CD4-positive, alpha-beta T cell treated with Interleukin-17A for 1 hour (primary cell): Measurements from ENCODE around the gene TK1.
A peak's percentile ranks its signal among the peaks of the same experiment; 100 is the strongest.

Experiments
- DNase-seq: peaks from one replicate; pipeline ENCODE4 v3.0.0-alpha.2; 2020

The TK1 gene

GRCh38 chr17:78132767-78133178 lies 54.1 kb downstream of the TK1 start:
- no peak for DNase-seq

DNA sequence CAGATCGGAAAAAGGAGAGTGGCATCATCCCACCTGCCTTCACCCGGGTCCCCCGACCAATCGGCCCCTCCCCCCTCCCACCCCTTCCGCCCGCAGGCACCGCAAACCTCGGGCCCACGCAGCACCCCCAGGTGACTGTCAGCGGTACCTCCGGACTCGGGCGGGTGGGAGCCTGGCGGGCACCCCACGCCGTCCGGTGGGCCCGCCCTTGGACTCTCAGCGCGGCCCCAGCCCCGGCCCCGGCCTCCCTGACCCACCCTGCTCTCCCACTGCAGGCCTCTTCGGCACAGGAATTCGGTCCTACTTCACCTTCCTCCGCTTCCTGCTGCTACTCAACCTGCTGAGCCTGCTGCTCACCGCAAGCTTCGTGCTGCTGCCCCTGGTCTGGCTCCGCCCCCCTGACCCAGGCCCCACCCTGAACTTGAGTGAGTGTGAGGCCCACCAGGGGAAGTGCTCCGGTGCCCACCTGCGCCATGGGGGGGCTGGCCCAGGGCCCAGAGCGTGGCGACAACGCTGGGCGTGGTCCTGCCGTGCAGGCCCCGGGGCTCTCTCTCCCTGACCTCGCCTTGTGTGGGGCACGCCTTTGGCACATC lies 54.7 kb downstream of the TK1 start:
- peak; percentile 82 for DNase-seq

DNA sequence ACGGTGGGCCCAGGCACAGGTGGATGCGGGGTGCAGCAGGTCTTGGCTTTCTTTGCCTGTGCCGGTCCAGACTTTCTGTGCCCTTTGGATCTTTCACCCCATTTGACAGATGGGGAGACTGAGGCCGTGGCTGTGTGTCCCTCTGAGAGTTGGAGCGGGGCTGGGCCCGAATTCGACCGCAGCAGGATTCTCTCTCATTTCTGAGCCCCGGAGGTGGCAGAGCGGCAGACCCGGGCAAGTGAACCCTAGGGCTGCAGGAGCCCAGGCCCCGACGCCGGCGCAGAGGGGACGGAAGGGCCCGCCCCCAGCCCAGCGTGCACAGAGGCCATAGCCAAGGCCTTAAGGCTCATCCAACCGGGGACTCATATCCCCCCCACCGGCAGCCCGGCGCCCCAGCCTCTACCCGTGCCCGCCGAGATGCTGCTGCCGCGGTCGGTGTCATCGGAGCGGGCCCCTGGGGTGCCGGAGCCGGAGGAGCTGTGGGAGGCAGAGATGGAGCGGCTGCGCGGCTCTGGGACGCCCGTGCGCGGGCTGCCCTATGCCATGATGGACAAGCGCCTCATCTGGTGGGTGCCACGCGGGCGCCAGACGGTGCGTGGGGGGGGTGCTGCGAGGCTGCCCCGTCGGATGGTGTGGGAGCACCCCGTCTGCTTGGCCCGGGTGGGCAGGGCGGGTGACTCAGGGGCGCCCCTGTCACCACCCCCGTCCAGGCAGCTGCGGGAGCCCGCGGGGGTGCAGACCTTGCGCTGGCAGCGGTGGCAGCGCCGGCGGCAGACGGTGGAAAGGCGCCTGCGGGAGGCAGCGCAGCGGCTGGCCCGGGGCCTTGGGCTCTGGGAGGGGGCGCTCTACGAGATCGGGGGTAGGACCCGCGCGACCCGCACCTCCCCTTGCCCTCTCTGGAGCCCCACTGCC lies 55.4 kb downstream of the TK1 start:
- DNase-seq: no peak

- peak; percentile 91 for DNase-seq
Measured at GRCh38 chr17:78130437-78131101, 56.3 kb downstream of the TK1 start, which contains the start of gene TMC8. Gene TMC8 (plus strand): TSS chr17:78130771. CDS start chr17:78131589, 818 bp downstream.

GRCh38 chr17:78130090-78130436 lies 56.8 kb downstream of the TK1 start:
- DNase-seq: no peak

DNA sequence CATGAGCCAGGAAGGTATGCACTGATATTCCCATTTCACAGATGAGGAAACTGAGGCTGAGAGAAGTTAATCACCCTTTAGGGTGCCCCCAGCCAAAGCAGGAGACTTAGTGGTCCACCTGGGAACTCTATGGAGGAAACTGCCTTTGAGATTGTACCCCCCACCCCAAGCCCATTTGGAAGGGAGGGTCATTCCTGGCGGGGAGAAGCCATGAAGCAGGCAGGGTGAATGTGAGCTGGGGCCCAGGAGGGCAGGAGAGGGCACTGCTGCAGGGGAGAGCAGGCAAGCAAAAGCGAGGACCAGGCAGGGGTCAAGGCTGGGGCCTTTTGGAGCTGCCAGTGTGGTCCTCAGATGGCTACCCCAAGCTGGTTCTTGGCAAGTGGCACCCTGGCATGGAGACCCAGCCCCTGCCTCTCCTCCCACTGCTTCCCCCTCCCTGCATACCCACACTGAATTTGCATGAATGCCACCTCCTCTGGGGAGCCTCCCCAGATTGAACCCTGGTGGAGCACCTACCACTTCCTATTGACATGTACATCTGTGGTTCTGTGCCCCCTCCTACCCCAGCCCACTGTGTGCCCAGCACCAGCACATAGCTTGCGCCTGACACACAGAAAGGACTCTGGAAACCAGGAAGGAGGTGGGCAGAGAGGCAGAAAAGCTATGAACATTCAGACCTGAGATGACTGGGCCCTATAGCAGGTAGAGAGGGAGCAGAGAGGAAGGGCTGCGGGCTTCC lies 57.3 kb downstream of the TK1 start:
- DNase-seq: peak; percentile 62

- DNase-seq: peak; percentile 82
Measured at GRCh38 chr17:78128551-78129350, 58.1 kb downstream of the TK1 start, which contains the start of gene TMC6. Gene TMC6 (minus strand): TSS chr17:78128755. CDS start chr17:78126832, 1,923 bp downstream.

GRCh38 chr17:78127888-78128550 lies 58.8 kb downstream of the TK1 start:
- no peak for DNase-seq

DNA sequence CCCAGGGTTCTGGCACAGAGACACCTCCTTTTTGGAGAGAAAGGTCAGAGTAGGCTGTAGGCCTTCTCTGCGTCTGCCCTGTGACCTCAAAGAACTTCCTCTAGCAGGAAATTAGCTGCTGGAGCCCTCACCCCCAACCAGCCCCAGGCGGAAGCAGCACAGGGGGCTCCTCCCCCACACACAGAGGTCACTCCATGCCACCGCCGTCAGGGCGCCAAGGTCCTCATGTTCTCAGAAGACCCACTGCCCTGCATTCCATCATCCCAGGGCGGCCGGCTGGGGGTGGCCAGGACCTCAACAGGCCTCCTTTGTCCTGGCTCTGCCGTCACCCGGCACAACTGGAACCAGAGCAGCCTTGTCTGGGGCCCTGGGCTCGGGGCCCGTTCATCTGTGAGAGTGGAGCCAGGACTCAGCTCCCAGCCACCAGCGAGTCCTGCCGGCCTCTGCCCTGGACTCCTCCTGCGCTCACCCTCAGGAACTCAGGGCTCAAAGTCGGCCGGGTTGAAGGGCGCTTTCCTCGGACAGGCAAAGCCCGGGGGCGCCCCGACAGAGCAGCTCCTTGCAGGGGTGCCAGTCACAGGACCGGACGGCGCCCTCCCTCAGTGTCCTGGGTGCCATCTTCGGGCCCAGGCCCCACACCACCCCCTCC lies 59.5 kb downstream of the TK1 start:
- peak; percentile 81 for DNase-seq

DNA sequence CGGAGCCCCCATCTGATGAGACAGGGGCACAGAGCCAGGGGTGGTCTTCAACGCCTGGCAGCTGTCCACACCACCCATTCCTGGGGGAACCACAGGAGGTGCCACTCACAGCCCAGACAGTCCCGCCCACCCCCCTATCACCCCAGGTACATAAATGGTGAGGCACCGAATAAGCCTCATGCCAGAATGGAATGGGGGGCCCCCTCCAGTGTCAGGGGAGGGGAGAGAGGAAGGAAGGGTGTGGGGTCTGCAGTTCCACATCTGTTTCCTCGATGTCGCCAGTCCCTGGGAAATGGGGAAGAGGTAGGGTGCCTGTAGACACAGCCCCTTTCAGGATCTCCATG lies 60.0 kb downstream of the TK1 start:
- DNase-seq: no peak

DNA sequence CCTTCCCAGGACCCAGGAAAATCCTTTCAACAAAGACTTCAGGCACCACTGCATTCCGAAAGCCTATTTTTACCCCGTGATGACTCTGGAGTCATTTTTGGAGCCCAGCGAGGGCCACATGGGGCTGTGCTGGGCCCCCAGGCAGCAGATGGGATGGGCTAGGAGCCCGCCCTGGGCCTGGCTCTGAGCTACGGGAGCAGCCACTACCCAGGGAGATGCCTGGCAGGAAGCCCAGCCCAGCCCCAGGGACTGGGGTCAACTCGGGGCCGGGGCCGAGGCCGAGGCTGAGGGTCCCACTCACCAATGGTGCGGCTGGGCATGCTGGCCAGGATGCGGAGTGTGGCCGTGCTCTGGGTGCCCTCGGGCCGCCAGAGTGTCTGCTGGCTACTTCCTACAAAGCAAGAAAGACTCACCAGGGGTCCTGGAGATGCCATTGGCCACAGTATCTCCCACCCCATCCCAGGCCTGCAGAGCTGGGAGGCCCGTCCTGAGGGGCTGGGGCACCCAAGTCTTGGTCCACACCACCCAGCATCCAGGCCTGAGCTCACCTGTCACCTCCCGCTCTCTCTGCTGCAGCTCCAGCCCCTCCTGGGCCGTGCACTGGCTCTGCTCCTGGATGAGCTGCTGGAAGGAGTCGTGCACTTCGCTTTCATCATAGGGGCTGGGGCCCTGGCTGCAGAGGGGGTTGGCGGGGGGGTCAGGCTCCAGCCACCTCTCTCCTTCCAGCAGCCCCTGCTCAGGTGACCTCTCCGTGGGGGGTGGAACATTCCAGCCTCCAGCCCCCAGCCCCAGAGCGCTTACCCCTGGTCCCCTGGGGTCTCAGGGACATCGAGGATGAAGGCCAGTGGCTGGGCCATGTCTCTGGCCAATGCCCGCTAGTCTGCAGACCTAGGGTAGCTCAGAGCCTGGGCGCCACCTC lies 60.6 kb downstream of the TK1 start:
- no peak for DNase-seq

DNA sequence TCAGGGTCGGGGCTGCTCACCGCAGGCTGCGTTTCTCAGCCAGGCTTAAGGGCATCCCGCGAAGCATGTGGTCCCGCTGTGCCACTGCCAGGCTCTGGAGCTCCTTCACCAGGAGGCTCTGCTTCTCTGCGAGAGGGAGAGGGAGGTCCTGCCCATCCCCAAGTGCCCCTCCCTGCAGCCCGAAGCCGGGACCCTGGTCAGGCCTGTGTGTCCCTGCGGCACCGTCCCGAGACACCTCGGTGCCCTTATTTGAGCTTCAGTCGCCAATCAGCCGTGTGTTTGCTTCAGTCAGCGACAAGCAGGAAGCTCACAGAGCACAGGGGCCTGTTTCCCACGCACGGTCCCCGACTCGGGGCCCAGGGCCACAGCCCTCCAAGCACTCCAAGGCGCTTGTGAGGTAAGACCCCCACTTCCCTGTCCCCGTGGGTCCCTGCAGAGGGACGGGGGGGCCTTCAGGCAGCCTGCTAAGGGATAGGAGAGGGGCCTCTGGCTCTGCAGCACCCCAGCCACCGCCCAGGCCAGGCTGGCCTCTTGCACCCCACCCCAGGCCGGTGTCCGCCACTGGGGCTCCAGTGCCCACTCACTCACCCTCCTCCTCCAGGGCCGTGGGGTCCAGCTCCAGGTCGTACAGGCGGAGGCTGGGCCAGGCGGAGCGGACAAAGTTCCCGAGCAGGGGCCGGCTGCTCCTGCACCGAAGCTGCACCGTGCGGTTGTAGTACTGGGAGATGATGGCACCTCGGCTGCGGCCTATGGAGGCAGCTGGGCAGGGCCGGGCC lies 61.5 kb downstream of the TK1 start:
- peak; percentile 39 for DNase-seq

- DNase-seq: no peak
Measured at GRCh38 chr17:78124836-78125137, 62.1 kb downstream of the TK1 start.
